Measurements from ENCODE around the gene EYA4.

- no peak for TF ChIP-seq YY1 (IDR thresholded peaks at IDR 0.05; ENCODE audit: insufficient read depth, insufficient read length)
- no peak for TF ChIP-seq ZNF274 (IDR thresholded peaks at IDR 0.05; ENCODE audit: low read depth, low read length)
Measured at GRCh38 chr6:133446789-133447188, 205.6 kb downstream of the EYA4 start.

Data from NT2/D1 (cell line).